Panc1 (cell line): ENCODE results near the gene BDP1. TPM values are rescaled to one million over a fixed set of nuclear protein-coding genes. Genes with fewer than 3 reads are reported as not detected.

Experiments used
- ATAC-seq: fragments of 200-7000 bp; cut with Tn5 transposase; 2 replicates; pipeline ENCODE4 v1.9.1; 2020; ENCODE audit warnings: mild to moderate bottlenecking, moderate library complexity
- BruUV-seq: library from RNA; stranded (reverse); fragments of 400-500 nt; replicated peaks from 2 replicates; lab custom pipeline; 2021; lab: Mats Ljungman, UMichigan
- CTCF ChIA-PET: fragments of 300-600 bp; sonication (Branson Sonifier 250); formaldehyde crosslinking; loops from one replicate; lab custom pipeline; 2022; ENCODE audit warnings: antibody characterized with exemption; lab: Charles Lee
- POLR2A ChIA-PET: fragments of 300-600 bp; sonication (Branson Sonifier 250); formaldehyde crosslinking; loops from one replicate; lab custom pipeline; 2022; ENCODE audit warnings: antibody characterized with exemption; lab: Charles Lee
- DNase-seq: peaks from one replicate; pipeline ENCODE4 v3.0.0-alpha.2; 2010; ENCODE audit warnings: low read depth, low spot score
- H3K27ac ChIP-seq: 2 replicates; pipeline ENCODE4 v1.5.1; 2011; ENCODE audit warnings: mild to moderate bottlenecking, low read length, inconsistent platforms
- H3K27me3 ChIP-seq: fragments of 200-500 bp; sonication (Bioruptor generic); 2 replicates; pipeline ENCODE4 v1.6.0; 2014; ENCODE audit warnings: low read length, inconsistent platforms; ENCODE audit not compliant: control insufficient read depth, insufficient read depth
- H3K36me3 ChIP-seq: fragments of 200-500 bp; sonication (Bioruptor generic); 2 replicates; pipeline ENCODE4 v1.5.1; 2014; ENCODE audit warnings: inconsistent platforms, mild to moderate bottlenecking, low read length, moderate library complexity; ENCODE audit not compliant: control insufficient read depth, insufficient read depth
- H3K4me1 ChIP-seq: 2 replicates; pipeline ENCODE4 v1.5.1; 2011; ENCODE audit warnings: inconsistent platforms, mild to moderate bottlenecking, low read length, moderate library complexity; ENCODE audit not compliant: control insufficient read depth, insufficient read depth
- H3K4me3 ChIP-seq, 2 experiments: 2 replicates each; pipeline ENCODE4 v1.5.1; 2011 to 2012; ENCODE audit warnings: low read depth in 2 of 2, low read length in 2 of 2, mild to moderate bottlenecking in 2 of 2, inconsistent platforms in 1 of 2, moderate library complexity in 1 of 2
- H3K9me3 ChIP-seq: fragments of 200-500 bp; sonication (Bioruptor generic); 2 replicates; pipeline ENCODE4 v1.5.1; 2014; ENCODE audit warnings: low read depth, mild to moderate bottlenecking, inconsistent platforms, low read length, moderate library complexity; ENCODE audit not compliant: control insufficient read depth, insufficient read depth
- POLR2AphosphoS5 ChIP-seq: IDR thresholded peaks from 2 replicates; pipeline ENCODE4 v1.6.1; 2012; ENCODE audit warnings: mild to moderate bottlenecking, low read depth, low read length, moderate library complexity
- REST ChIP-seq, 2 experiments: IDR thresholded peaks; 2 replicates each; pipeline ENCODE4 v1.6.1; 2011 to 2012; ENCODE audit warnings: low read depth in 2 of 2, control low read depth in 1 of 2, low read length in 1 of 2, mild to moderate bottlenecking in 1 of 2, moderate library complexity in 1 of 2; ENCODE audit not compliant: insufficient read depth in 1 of 2
- SIN3A ChIP-seq: IDR thresholded peaks from 2 replicates; pipeline ENCODE4 v1.6.1; 2012; ENCODE audit warnings: low read depth, mild to moderate bottlenecking, low read length, moderate library complexity, borderline replicate concordance; ENCODE audit not compliant: insufficient read depth
- TCF7L2 ChIP-seq: IDR thresholded peaks from 2 replicates; pipeline ENCODE4 v1.6.1; 2011; ENCODE audit warnings: mild to moderate bottlenecking, low read depth, low read length, inconsistent platforms
- in situ Hi-C: cut with HindIII; loops from 2 replicates; pipeline ENCODE4 v1.10.0; 2016; ENCODE audit warnings: low sequenced_read_pairs, low pct_unique_long_range_greater_than_20kb
- intact Hi-C: fragments of 100-400 bp; cut with micrococcal nuclease; formaldehyde crosslinking; loops from one replicate; pipeline ENCODE4 v1.10.0; 2022; ENCODE audit not compliant: unreplicated experiment
- total RNA-seq: library from RNA; stranded (reverse); gene quantifications from one replicate; pipeline ENCODE4 v1.2.1, GENCODE V29; 2021; ENCODE audit not compliant: unreplicated experiment
- TF ChIP-seq, protein P1 (sequence below): fragments of 450-650 bp; IDR thresholded peaks from 2 replicates; pipeline ENCODE4 v1.5.1; 2017; ENCODE audit warnings: mild to moderate bottlenecking

BDP1 gene
- total RNA-seq, 1 experiment from 2014 or later: 30.7 TPM

DNA sequence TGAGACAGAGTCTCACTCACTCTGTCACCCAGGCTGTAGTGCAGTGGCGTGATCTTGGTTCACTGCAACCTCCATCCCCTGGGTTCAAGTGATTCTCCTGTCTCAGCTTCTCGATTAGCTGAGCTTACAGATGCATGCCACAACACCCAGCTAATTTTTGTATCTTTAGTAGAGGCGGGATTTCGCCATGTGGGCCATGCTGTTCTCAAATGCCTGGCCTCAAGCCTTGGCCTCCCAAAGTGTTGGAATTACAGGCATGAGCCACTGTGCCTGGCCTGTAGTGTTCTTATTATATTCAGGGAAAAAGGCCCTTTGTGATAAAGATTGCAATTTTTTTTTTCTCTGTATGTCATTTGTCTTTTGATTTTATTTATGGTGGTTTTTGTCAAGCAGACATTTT lies 107.7 kb downstream of the BDP1 start:
- ChIA-PET POLR2A (no interaction called here), CTCF (no interaction called here)
- intact Hi-C loops (loop anchor here (10.0 kb wide), 1 partner anchor 192 kb away; no protein-coding TSS in a partner anchor), in situ Hi-C loops (no loop called here)
- DNase-seq: no peak
- no peaks in the 10 kb centered on the region for H3K9me3 ChIP-seq
- H3K27me3 ChIP-seq: no peaks in the 10 kb centered on the region
- BruUV-seq: no TSS peak
- no peak for ATAC-seq
- H3K27ac ChIP-seq: no peak overlapping the region
- H3K36me3 ChIP-seq: peaks cover 37% of the 10 kb centered on the region
- no peaks in the 10 kb centered on the region for H3K4me1 ChIP-seq
- TF ChIP-seq, protein P1, sequence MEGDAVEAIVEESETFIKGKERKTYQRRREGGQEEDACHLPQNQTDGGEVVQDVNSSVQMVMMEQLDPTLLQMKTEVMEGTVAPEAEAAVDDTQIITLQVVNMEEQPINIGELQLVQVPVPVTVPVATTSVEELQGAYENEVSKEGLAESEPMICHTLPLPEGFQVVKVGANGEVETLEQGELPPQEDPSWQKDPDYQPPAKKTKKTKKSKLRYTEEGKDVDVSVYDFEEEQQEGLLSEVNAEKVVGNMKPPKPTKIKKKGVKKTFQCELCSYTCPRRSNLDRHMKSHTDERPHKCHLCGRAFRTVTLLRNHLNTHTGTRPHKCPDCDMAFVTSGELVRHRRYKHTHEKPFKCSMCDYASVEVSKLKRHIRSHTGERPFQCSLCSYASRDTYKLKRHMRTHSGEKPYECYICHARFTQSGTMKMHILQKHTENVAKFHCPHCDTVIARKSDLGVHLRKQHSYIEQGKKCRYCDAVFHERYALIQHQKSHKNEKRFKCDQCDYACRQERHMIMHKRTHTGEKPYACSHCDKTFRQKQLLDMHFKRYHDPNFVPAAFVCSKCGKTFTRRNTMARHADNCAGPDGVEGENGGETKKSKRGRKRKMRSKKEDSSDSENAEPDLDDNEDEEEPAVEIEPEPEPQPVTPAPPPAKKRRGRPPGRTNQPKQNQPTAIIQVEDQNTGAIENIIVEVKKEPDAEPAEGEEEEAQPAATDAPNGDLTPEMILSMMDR: no peak
- TF ChIP-seq REST (IDR thresholded peaks at IDR 0.05; ENCODE audit: insufficient read depth in 1 of 2, low read depth in 2 of 2, low read length in 1 of 2): no peak
- TF ChIP-seq TCF7L2: no peak
- TF ChIP-seq POLR2AphosphoS5: no peak
- TF ChIP-seq SIN3A: no peak
- H3K4me3 ChIP-seq: no peak overlapping the region

- ChIA-PET CTCF (no interaction called here), POLR2A (no interaction called here)
- intact Hi-C loops: loop anchor here (10.0 kb wide), 1 partner anchor 190 kb away; no protein-coding TSS in a partner anchor
- Histone ChIP-seq H3K4me1 (no peaks in the 10 kb centered on the region), H3K27ac (no peak overlapping the region), H3K9me3 (no peaks in the 10 kb centered on the region), H3K4me3 (no peak overlapping the region), H3K27me3 (no peaks in the 10 kb centered on the region), H3K36me3 (peaks cover 28% of the 10 kb centered on the region)
- ATAC-seq (no peak), DNase-seq (no peak)
- in situ Hi-C loops: no loop called here
- TF ChIP-seq POLR2AphosphoS5: no peak
- TF ChIP-seq TCF7L2: no peak
- TF ChIP-seq, protein P1: no peak
- TF ChIP-seq SIN3A: no peak
- TF ChIP-seq REST (IDR thresholded peaks at IDR 0.05; ENCODE audit: insufficient read depth in 1 of 2, low read depth in 2 of 2, low read length in 1 of 2): no peak
- BruUV-seq: no TSS peak
Observed at GRCh38 chr5:71564895-71565294, 109.4 kb downstream of the BDP1 start.
